Prostate gland (tissue), 2 donors: ENCODE results near the gene CAMKK1. TPM values are rescaled to one million over a fixed set of nuclear protein-coding genes. Genes with fewer than 3 reads are reported as not detected.
A peak's percentile ranks its signal among the peaks of the same experiment; 100 is the strongest.

ENCODE experiments used
- DNase-seq: peaks from one replicate; pipeline ENCODE4 v3.0.0-alpha.2; 2019; ENCODE audit warnings: low spot score
- H3K27ac ChIP-seq, 2 donors: fragments of 200-600 bp; sonication (generic); 2 replicates each; pipeline ENCODE4 v1.5.1; 2017 to 2019
- H3K27me3 ChIP-seq: fragments of 200-600 bp; sonication (generic); replicated peaks from 2 replicates; pipeline ENCODE4 v1.5.1; 2019; ENCODE audit not compliant: insufficient read depth
- H3K36me3 ChIP-seq, 2 donors: fragments of 200-600 bp; sonication (generic); 1 replicate in 1 of 2; 2 replicates in 1 of 2; pipeline versions ENCODE4 v1.5.1 to v1.8.1; 2017 to 2019
- H3K4me1 ChIP-seq: fragments of 200-600 bp; sonication (generic); replicated peaks from 2 replicates; pipeline ENCODE4 v1.5.1; 2019
- H3K4me3 ChIP-seq, 2 donors: fragments of 200-600 bp; sonication (generic); 2 replicates each; pipeline ENCODE4 v1.5.1; 2017 to 2019
- H3K9me3 ChIP-seq: fragments of 200-600 bp; sonication (generic); 2 replicates; pipeline ENCODE4 v1.5.1; 2017
- POLR2A ChIP-seq: fragments of 450-650 bp; IDR thresholded peaks from one replicate; pipeline ENCODE4 v1.6.1; 2016; ENCODE audit warnings: antibody characterized with exemption, mild to moderate bottlenecking
- POLR2AphosphoS5 ChIP-seq: sonication (generic); formaldehyde crosslinking; IDR thresholded peaks from one replicate; pipeline ENCODE4 v1.6.1; 2017; ENCODE audit warnings: antibody characterized with exemption
- whole genome bisulfite sequencing: methylation state at CpG from one replicate; pipeline ENCODE4 v1.1.5; 2018; 5-methylcytosine and 5-hydroxymethylcytosine counted together
- intact Hi-C: fragments of 100-400 bp; cut with DNase I; formaldehyde crosslinking; loops from one replicate; pipeline ENCODE4 v1.14.2; 2022
- total RNA-seq, 2 donors: library from RNA; depleted of rRNA; stranded (reverse); fragments of >200 nt; gene quantifications; one replicate each; pipeline ENCODE4 v1.1.0, GENCODE V29; 2016
- TF ChIP-seq, protein P1 (sequence below), 4 experiments: fragments of 200-600 bp in 2 of 4; fragments of 450-650 bp in 2 of 4; sonication (generic) in 2 of 4; IDR thresholded peaks; 1 replicate in 3 of 4; 2 replicates in 1 of 4; pipeline ENCODE4 v1.5.1; 2016 to 2019; ENCODE audit warnings: antibody characterized with exemption in 4 of 4, mild to moderate bottlenecking in 2 of 4, moderate library complexity in 2 of 4

Gene CAMKK1
- total RNA-seq, 2 donors from 2014 or later, result 2.0 to 12.8 TPM

DNA sequence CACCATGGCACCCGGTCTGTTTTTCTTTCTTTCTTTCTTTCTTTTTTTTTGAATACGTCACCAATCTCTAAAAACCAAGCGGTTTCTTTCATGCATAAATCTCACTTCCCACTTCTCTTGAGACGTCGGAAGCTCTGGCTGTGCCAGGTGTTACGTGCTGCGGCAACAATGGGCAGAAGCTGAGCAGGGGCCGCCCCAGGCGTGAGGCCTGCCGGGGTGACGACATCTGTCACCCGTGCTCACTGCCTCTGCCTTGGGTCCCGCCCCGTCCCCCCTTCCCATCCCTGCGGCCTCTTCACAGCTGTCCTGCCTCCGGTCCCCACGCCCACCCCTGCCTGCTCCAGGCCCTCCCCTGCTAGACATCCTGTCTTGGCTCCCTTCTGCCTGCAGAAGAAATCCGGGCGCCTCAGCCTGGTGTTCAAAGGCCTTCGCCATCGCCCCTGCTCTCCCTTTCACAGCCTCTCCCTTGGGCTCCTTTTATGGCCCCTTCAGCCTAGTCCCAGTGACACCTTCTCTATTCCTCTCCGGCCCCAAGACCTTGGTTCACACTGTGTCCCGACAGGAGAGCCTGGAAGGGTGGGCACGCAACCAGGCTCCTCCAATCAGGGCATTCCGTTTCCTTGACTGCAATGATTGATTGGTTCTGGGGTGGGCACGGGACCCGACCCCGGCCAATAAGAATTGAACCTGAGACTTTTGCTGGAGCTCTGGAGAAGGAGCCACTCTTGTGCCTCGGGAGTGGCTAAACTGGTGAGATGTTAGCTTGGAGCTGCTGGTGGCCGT is 18.6 kb upstream of the CAMKK1 start:
- no peaks in the 10 kb centered on the region for H3K36me3 ChIP-seq
- no peak overlapping the region for H3K27ac ChIP-seq
- DNase-seq, result no peak
- no peaks in the 10 kb centered on the region for H3K27me3 ChIP-seq
- intact Hi-C loops, result loop anchor here (5.0 kb wide), 2 partner anchors 49 to 96 kb away; no protein-coding TSS in a partner anchor
- no peak overlapping the region for H3K4me3 ChIP-seq
- no peaks in the 10 kb centered on the region for H3K9me3 ChIP-seq
- 54% methylated on average over 29 of the region's 30 CpGs for WGBS
- TF ChIP-seq POLR2A (no peak), POLR2AphosphoS5 (no peak)
- TF ChIP-seq, protein P1, sequence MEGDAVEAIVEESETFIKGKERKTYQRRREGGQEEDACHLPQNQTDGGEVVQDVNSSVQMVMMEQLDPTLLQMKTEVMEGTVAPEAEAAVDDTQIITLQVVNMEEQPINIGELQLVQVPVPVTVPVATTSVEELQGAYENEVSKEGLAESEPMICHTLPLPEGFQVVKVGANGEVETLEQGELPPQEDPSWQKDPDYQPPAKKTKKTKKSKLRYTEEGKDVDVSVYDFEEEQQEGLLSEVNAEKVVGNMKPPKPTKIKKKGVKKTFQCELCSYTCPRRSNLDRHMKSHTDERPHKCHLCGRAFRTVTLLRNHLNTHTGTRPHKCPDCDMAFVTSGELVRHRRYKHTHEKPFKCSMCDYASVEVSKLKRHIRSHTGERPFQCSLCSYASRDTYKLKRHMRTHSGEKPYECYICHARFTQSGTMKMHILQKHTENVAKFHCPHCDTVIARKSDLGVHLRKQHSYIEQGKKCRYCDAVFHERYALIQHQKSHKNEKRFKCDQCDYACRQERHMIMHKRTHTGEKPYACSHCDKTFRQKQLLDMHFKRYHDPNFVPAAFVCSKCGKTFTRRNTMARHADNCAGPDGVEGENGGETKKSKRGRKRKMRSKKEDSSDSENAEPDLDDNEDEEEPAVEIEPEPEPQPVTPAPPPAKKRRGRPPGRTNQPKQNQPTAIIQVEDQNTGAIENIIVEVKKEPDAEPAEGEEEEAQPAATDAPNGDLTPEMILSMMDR (IDR thresholded peaks at IDR 0.05), result no peak
- H3K4me1 ChIP-seq, result no peaks in the 10 kb centered on the region

DNA sequence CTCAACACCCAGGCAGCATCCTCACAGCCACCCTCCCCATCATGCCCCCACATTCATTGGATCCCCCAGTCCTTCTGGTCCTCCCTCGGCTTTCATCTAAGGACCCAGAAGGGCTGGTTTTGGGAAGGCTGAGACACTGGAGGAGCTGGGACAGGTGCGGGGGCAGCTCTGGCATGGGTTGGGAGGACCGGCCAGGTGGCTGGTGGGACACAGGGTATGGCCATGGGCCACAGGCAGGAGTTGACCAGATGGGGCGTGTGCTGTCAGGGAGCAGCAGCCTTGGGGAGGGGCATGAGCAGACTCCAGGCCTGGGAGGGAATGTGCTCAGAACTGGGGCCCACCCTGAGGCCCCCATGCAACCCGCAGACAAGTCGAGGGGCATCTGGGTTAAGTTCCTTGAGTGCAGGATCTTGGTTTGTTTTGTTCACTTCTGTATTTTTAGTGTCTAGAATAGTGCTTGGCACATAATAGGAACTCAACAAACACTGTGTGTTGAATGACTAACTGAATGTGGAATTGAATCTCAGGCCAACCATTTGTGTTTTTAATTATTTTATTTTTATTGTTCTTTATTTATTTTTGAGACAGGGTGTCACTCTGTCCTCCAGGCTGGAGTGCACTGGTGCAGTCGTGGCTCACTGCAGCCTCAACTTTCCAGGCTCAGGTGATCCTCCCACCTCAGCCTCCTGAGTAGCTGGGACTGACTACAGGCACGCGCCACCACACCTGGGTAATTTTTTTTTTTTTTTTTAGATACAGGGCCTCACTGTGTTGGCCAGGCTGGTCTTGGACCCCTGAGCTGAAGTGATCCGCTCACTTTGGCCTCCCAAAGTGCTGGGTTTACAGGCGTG is 17.8 kb upstream of the CAMKK1 start:
- no peaks in the 10 kb centered on the region for H3K36me3 ChIP-seq
- no peak for DNase-seq
- no peaks in the 10 kb centered on the region for H3K4me1 ChIP-seq
- WGBS, result 86% methylated on average over 11 of the region's 11 CpGs
- TF ChIP-seq POLR2A (no peak), POLR2AphosphoS5 (no peak)
- TF ChIP-seq, protein P1 (IDR thresholded peaks at IDR 0.05), result no peak
- intact Hi-C loops, result loop anchor here (5.0 kb wide), 2 partner anchors 48 to 97 kb away; no protein-coding TSS in a partner anchor
- no peaks in the 10 kb centered on the region for H3K9me3 ChIP-seq
- H3K27ac ChIP-seq, result no peak overlapping the region
- no peak overlapping the region for H3K4me3 ChIP-seq
- no peaks in the 10 kb centered on the region for H3K27me3 ChIP-seq

DNA sequence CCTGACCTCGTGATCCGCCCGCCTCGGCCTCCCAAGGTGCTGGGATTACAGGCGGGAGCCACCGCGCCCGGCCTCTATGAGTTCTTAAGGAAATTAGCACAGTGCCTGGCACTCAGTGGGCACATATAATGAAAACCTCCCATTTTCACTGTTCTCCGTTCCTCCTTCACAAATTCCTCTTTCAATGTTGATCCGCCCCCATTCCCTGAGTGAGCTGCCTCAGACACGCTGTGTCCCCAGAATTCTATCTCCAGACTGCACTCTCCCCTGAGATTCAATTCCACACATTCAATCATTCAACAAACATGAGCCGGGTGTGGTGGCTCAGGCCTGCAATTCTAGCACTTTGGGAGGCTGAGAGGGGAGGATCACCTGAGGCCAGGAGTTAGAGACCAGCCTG is 16.4 kb upstream of the CAMKK1 start:
- Histone ChIP-seq H3K27me3 (no peaks in the 10 kb centered on the region), H3K9me3 (no peaks in the 10 kb centered on the region), H3K4me3 (no peak overlapping the region), H3K27ac (no peak overlapping the region), H3K36me3 (no peaks in the 10 kb centered on the region), H3K4me1 (no peaks in the 10 kb centered on the region)
- DNase-seq, result no peak
- intact Hi-C loops, result no loop called here
- TF ChIP-seq, protein P1 (IDR thresholded peaks at IDR 0.05), result no peak
- TF ChIP-seq POLR2AphosphoS5 (no peak), POLR2A (no peak)
- 91% methylated on average over 12 of the region's 12 CpGs for WGBS

DNA sequence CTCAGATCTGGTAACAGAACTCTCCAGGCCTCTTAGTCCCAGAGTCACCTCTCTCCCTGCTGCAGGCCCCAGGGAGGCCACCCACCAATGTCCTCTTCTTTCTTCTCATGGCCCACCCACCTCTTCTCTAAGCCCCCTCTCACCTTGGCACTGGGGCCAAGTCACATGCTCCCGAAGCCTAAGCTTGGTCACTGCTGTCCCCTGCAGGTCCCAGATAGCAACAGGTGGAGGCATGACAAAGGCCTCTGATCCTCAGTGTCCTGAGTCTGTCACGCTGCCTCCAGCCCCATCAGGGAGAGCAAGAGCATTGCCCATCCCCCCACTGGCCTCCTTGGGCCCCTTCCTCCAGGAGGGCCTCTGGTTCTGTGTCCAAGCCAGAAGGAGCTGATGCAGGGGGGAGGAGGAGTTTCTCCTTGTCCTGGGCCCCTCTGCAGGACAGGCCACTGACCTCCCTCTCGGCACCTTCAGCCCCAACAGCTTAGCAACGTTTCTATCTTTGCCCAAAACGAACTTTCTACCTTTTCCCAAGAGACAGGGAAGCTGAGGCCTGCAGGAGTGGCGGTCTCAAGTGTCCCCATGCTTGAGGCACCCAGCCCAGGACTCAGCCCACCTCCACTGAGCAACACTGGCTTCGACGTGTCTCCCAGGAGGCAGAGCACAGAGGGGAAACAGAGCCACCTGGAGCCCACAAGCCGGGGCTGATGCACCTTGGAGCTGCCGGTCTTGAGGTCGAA is 14.8 kb upstream of the CAMKK1 start:
- intact Hi-C loops, result no loop called here

More for the DNA sequence above, 14.8 kb upstream of the CAMKK1 start:
- no peaks in the 10 kb centered on the region for H3K9me3 ChIP-seq
- H3K4me1 ChIP-seq, result no peaks in the 10 kb centered on the region
- no peaks in the 10 kb centered on the region for H3K36me3 ChIP-seq
- 86% methylated on average over 11 of the region's 11 CpGs for WGBS
- no peak overlapping the region for H3K4me3 ChIP-seq
- TF ChIP-seq POLR2AphosphoS5, result no peak
- TF ChIP-seq, protein P1 (IDR thresholded peaks at IDR 0.05), result peak in 2 of 4 experiments; percentile 48 to 52
- TF ChIP-seq POLR2A, result no peak
- H3K27ac ChIP-seq, result no peak overlapping the region
- no peak for DNase-seq
- no peaks in the 10 kb centered on the region for H3K27me3 ChIP-seq
